ENCODE data around the gene ELOVL6.
"Not testable (repeated sequence)": the region's sequence is repeated elsewhere in the genome, so short reads cannot be mapped to it uniquely, and the experiment has no call there.

The ELOVL6 gene

GRCh38 chr4:110119880-110120279 is 78.5 kb downstream of the ELOVL6 start:
- DNase-seq, result no peak

DNA sequence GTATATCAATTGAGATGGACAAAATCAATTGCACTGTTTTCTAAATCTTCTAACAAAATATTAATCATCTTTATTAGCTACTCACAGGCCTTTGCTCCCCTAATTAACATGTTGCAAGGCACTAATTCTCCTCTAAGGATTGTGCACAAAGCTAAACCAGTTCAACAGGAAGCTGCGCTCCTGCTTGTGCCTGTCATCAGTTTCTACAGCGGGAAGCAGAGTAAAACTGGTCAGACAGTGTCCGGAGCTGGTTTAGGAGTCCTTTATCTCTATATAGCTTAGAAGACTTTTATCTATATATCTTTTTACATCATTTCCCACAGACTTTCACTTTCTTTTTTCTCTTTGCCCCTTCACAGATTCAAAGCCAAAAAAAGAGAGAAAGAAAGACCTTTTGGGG is 79.1 kb downstream of the ELOVL6 start:
- no peak for DNase-seq

DNA sequence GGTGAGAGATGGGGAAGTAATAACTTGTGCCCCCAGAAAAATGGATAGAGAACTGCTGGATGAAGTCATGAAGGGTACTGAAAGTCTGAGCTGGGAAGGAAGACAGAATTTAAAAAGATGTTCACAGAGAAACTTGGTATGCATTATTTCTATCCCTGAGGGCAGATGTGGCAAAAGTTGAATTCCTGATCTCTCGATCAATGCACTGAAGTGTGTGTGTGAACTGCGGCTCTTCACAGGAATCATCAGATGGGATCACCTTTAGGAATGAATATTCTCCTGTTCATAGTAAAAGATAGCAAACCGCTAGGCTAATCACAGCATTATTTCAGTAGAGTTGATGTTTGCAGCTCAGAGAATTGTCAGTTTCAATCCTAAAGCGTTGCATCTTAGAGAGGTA is 86.4 kb downstream of the ELOVL6 start:
- DNase-seq, result no peak

DNA sequence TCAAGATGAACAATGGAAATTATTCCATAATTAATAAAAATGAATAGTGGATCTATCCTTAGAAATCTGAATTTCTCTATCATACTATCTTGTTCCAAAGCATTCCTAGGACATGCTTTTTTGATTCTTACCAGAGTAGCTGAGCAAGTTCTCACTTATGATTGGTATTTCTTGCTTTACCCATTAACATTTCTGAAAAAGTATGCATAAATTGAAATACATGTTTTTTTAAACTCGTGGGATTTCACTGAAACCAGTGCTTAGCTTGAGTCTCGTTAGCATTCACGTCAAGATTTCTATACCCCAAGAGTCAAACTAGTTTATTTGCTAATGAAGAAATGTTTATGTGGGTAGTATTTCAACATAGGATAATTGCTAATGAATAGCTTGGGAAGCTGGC is 89.0 kb downstream of the ELOVL6 start:
- DNase-seq, result no peak

GRCh38 chr4:110108960-110109359 is 89.5 kb downstream of the ELOVL6 start:
- DNase-seq, result no peak

DNA sequence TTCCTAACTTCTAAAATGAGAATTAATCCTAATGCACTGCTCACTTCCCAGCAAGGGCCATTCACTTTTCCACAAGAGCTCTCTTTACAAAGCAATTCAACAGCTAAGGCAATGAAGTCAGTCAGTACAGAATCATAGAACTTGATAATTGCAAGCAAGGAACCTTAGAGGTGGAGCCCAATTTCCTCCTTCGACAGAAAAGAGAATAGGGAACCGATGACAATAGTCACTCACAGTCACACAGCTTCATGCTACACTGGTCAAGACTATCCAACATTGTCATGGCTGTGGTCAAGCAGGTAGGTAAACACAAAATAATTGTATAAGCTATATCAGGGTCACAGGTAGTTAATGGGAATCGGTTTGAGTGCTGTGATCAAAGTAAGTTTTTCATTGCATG is 90.0 kb downstream of the ELOVL6 start:
- DNase-seq, result no peak

DNA sequence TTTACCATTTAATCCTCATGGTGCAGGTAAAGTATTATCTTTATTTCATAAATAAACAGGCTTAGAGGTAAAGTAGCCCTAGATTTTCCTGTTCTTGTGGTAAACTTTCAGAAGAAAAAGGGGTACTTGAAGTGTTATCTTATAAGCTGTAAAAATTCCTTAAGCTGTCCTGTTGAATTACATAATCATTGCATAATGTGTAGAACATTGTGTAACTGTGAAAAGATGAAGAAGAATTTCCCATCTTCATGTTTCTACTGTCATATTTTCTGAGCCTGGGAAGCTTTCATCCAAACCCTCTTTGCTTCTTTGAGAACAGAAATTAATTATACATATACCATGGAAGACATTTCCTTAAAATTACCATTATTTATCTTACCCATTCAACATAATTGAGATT is 90.5 kb downstream of the ELOVL6 start:
- DNase-seq, result no peak

- DNase-seq, result no peak
Measured at GRCh38 chr4:110106931-110107296, 91.5 kb downstream of the ELOVL6 start.

GRCh38 chr4:110104661-110105060 is 93.8 kb downstream of the ELOVL6 start:
- DNase-seq, result no peak

GRCh38 chr4:110099638-110100037 is 98.8 kb downstream of the ELOVL6 start:
- no peak for DNase-seq

DNA sequence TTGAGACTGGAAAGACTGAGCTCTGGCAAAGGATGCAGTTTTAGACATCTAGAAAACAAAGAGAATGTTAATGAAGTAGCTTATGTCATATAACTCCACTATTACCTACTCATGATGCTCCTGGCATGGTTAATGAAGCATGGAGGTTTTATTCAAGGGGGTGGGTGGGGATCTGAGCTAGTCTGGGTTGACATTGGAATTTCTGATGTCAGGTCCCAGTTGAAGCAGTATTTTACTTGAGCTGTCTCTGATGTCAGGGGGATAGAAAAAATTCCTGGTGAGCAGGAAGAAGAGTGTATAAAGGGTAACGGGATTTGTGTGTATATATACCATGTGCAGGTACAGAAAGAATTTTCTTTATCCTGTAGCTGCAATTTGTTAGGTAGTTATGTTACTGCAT is 102.0 kb downstream of the ELOVL6 start:
- no peak for DNase-seq

DNA sequence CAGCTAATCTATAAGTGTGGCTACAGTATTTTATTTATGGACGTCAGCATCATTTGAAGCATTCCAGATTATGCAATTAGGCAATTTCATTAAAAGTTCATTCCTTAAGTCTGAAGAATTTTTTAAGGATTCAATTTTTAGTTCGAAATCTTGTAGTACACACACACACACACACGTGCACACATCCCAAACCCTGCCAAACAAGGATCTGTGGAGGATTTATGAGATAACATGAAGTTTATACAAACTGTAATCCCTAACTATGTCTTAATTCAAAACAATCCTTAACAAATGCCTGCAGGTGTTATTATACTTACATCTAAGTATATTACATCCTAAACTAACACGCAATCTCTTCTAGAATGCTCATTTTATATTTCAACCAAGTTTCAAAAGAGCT is 105.8 kb downstream of the ELOVL6 start:
- no peak for DNase-seq

DNA sequence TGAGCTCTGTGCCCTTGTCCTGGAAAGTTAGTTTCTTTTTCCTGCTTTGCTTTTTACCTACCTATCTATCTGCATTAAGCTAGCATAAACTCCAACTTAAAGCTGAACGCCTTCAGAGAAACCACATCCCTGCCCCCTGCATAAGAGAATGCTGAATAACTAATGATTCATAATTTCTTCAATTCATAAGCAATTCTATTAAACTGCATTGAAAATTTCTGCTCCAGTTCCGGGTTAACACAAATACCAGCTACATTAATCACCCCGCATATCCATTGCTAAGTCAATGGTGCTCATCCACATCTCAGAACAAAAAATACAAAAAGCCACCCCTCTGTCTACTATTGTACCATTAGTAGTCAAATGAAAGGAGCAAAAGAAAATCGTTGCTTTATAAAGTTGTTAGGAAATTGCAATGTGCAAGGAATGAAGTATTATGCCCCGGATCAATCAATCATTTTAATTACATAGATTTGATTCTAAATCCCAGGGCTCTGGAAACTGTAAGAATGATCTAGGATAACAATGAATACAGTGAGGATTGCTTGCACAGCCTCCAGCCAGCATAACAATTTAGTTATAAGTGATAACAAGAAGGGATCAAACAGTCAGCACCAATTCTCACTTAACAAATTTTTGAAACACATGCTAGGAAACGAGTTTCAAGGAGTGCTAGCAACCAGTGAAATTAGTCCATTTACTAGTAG is 106.8 kb downstream of the ELOVL6 start:
- no peak for DNase-seq

DNA sequence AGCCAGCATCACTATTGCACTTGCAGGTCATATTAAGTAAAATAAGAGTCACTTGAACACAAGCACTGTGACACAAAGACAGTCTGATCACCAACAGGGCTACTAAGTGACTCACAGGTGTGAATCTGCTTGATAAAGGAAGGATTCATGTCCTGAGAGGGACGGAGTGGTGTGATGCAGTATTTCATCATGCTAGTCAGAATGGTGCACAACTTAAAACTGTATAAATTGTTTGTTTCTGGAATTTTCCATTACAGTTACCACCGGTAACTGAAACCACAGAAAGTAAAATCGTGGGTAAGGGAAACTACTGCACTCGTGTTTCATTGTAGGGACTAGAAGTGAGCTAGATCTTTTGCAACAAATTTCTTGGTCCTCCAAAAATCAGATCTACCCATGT is 109.7 kb downstream of the ELOVL6 start:
- DNase-seq, result no peak

DNA sequence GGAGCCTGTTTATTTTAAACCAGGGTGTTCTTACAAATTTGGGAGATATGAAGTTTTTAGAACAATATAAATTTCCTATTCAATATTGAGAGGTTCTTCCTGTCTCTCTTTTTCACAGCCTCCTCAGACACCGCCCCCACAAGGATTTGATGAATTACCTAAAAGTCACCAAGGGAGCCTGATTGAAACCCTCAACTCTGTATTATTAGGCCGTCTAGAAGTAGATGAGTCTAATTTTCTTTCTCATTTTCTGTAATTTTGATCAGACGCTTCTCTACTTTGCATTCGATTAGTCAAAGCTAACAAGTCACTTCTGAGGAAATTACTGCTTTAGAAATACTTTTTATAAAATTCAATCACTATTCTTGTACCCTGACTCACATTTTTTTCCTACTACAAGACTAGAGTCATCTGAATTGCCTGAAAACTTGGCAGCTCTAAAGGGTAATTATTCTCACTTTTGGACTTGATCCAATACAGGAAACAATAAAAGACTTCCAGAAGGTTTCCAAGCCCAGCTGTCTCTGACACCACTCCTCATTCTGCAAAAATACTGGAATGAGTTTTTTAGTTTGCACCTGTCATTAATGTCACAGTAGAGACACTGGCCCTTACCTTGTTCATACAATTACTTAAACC is 111.2 kb downstream of the ELOVL6 start:
- no peak for DNase-seq

- no peak for DNase-seq
Measured at GRCh38 chr4:110085131-110085530, 113.3 kb downstream of the ELOVL6 start.

GRCh38 chr4:110084154-110084553 is 114.3 kb downstream of the ELOVL6 start:
- no peak for DNase-seq

DNA sequence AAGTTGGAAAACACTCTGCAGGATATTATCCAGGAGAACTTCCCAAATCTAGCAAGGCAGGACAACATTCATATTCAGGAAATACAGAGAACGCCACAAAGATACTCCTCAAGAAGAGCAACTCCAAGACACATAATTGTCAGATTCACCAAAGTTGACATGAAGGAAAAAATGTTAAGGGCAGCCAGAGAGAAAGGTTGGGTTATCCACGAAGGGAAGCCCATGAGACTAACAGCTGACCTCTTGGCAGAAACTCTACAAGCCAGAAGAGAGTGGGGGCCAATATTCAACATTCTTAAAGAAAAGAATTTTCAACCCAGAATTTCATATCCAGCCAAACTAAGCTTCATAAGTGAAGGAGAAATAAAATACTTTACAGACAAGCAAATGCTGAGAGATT is 120.3 kb downstream of the ELOVL6 start:
- not testable (repeated sequence) for DNase-seq

DNA sequence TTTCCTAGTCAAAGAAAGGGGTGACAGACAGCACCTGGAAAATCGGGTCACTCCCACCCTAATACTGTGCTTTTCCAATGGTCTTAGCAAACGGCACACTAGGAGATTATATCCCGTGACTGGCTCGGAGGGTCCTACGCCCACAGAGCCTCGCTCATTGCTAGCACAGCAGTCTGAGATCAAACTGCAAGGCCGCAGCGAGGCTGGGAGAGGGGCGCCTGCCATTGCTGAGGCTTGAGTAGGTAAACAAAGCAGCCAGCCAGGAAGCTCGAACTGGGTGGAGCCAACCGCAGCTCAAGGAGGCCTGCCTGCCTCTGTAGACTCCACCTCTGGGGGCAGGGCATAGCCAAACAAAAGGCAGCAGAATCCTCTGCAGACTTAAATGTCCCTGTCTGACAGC is 121.6 kb downstream of the ELOVL6 start:
- DNase-seq, result not testable (repeated sequence)

DNA sequence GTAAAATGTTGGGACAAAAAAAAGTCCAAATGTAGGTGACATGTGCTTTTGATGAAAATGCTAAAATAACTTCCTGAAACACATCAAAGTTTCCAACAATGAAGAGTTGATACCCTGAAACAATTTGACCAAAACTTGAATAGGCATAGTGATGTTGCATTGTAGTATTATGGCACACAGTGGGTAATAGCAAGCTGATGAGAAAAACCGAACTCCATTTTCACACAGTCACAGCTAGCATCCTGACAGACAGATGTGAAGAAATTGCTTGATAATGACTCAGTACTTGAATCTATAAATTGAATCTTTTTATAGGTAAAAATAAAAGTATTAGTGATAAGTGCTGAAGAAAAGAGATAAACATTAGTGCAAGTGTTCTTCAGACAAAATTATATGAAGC is 122.5 kb downstream of the ELOVL6 start:
- no peak for DNase-seq

DNA sequence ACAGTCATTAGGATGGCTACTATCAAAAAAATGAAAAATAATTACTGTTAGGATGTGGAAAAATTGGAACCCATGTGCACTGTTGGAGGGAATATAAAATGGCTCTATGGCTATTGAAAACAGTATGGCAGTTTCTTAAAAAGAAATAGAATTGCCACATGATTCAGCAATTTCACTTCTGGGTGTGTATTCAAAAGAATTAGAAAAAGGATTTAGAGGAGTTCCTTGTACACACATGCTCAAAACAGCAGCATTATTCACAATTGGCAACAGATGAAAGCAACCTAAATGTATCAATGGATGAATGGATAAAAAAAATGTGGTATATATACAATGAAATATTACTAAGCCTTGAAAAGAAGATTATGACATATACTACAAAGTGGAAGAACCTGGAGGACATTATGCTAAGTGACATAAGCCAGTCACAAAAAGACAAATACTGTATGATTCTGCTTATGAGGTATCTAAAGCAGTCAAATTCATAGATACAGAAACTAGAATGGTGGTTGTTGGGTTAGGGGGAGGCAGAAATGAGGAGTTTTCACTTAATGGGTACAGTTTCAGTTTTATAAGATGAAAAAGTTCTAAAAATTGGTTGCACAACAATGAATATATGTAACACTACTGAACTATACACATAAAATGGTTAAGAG is 123.2 kb downstream of the ELOVL6 start:
- DNase-seq, result no peak

DNA sequence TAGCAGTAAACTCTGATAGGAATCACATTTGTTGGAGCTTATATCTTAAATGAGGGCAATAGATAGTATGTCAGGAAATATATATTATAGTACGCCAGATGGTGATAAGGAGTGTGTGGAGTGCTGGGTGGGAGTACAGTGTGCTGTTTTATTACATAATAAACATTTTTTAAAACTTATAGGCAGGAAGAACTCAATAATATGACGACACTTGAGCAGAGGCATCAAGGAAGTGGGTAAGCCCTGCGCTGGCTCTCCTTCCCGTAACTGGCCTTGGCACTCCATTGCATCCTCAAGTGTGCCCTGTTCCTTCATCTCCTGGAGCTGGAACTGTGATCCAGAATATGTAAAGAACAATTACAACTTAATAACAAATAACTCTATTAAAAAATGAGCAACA is 123.8 kb downstream of the ELOVL6 start:
- no peak for DNase-seq

DNA sequence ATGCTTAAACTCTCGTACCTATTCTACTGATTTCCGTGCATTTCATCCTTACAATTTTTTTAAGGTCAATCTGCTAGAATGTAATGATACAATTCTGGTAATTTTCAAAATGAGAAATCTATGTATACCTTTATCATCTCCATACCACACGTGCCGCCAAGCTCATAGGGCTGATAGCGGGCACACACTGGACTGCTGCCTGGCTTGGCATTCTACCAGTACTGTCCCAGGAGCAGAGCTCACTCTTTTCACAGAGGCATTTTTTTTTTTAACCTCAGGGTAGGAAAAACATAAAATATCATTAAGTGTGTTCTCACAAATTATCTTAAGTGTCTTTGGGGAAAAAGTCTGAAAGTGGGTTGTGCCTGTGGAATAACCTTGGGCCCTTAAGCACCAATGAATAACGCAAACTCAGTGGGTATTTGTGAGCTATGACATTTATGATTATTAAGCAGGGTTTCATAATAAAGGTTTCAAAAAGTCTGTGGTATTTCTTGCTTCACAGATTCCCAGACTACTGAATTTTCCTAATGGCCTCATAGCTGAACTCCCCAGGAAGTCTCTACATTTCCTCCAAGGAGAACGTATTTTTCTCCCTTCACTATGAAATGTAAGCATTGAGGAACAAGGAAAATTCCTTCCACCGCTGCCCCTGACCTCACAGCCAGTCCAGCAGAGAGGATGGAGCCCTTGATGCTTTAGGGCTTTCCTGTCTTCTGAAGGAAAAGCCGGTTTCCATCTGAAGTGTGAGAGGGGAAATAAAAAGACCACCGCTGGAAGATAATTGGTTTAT is 125.2 kb downstream of the ELOVL6 start:
- DNase-seq, result no peak

DNA sequence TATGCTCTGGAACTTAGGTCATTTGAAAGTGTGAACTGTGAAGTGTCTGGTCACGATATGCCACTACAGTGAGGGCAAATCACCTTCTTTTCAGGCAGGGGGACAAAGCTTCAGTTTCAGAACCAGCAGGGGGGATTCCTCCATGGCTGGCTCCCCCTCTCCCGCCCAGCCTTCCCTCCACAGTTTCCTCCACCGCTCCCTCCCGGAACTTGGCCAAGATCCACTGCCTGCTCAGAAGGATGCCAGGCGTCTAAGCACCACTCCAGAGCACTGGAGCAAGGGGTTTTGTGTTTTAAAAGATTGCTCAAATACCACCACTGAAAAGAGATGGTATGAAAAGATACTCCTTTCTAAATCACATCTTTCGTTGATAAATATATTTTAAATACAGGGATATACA is 126.9 kb downstream of the ELOVL6 start:
- DNase-seq, result no peak

Measured in bone marrow (tissue), 2 donors.